HG02571 (cell line): ENCODE results near the gene AQP12B.

Experiments used
- ATAC-seq: cut with Tn5 transposase; IDR thresholded peaks from one replicate; pipeline ENCODE4 v1.9.1; 2021; ENCODE audit warnings: mild to moderate bottlenecking, moderate library complexity; ENCODE audit not compliant: unreplicated experiment

The AQP12B gene

DNA sequence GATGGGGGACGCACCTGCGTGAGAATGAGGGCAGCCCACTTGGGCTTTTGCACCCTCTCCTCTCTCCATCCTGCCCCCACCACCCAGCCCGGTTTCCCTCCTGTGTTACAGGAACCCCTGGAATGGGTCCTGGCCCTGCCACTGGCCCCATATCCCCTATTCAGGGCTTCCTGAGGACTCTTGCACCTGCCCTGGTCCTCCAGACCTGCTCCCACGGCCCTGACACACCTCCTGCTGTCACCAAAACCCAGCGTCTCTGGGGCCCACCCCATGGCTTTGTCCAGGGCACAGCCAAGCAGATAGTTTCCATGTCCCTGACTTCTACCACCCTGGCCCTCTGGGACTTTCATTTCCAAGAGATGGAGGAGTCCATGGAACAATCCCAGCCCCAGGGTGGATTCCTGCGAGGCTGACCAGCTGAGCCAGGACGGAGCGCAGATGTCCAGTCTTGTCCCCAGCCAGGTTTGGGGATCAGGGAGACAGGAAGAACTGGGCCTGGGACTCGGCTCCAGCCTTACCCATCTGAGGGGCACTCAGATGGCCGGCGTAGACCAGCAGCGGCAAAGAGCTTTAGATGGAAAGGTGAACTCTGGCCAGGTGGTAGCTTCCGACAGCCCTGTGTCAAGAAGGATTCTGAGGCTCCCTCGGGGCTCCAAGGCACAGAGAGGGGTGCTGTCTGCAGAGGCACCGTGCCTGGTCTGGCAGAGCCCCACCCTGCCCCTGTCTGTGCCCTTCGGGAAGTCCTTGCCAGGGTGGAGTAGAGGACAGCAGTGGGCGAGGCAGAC is 45.4 kb downstream of the AQP12B start:
- no peak for ATAC-seq

DNA sequence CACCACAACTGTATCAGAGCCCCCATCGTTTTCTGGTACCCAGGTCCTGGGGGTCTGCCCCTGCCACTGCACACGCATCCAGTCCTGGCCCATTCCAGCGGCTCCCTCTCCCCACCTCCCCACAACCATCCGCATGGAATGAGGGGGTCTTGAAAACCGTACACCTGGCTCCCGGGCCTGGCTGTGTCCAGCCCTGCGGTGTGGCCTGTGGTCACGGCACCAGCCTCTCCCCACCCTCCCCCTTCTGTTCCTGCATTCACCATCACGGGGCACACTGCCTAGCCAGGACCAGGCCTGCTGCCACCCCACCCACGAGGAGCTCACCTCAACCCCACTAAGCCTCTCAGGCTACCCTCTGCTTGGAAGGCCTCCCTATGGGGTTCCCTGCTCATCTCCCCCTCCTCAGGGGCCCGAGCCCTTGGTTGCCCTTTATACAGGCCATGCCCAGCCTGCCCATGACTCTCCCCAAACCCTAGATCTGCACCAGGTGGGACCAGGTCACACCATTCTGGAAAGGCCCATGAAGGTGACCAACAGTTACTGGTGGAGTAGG is 46.0 kb downstream of the AQP12B start:
- no peak for ATAC-seq

DNA sequence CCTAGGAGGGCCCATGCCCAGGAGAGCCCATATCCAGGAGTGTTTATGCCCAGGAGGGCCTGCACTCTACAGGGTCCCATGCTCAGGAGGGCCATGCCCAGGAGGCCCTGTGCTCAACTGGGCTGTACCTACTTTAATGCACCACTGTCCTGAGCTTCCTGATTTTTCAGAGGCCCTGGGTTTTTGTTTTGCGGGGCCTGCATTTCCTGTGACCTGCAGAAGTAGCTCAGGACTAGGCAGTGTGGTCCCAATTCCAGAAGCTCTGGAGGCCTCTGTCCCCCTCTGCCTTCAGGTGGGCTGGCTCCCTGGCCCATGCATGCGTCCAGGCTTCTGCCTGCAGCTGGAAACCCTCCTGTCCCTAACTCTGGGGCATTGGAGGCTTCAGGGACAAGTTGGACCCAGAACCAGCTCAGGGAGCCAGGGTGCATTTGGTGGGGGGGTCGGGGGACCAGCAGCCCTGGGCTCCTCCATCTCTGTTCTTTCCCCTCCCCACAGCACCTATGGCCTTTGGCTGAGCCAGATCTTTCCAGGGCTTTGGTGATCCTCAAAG is 46.6 kb downstream of the AQP12B start:
- ATAC-seq = no peak

DNA sequence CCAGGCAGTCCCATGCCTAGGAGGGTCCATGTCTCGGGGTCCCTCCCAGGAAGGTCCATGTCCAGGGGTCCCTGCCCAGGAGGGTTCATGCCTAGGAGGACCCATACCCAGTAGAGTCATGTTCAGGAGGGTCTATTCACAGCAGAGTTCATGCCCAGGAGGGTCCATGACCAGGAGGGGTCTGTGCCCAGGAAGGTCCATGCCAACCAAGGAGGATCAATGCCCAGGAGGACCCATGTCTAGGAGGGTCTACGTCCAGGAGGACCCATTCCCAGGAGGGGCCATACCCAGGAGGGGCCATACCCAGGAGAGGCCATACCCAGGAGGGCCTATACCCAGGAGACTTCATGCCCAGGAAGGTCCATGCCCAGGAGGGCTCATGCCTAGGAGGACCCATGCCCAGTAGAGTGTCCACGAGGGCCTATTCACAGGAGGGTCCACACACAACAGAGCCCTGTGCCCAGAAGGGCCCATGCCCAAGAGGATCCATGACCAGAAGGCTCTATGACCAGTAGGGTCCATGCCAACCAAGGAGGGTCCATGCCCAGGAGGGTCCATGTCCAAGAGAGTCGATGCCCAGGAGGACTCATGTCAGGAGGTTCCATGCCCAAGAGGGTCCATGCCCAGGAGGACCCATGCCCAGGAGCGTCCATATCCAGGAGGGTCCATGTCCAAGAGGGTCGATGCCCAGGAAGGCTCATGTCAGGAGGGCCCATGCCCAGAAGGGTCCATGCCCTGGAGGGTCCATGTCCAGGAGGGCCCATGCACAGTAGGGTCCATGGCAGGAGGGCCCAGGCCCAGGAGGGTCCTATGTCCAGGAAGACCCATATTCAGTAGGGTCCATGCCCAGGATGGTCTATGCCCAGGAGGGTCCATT is 47.3 kb downstream of the AQP12B start:
- no peak for ATAC-seq

DNA sequence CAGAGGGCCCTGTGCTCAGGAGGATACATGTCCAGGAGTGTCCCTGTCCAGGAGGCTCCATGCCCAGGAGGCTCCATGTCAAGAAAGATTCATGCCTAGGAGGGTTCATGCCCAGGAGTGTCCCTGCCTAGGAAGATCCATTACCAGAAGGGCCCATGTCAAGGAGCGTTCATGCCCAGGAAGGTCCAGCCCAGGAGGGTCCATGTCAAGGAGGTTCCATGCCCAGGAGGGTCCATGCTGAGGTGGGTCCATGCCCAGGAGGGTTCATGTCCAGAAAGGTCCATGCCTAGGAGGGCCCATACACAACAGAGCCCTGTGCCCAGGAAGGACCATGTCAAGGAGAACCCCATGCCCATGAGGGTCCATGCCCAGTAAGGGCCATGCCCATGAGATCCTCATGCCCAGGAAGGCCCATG is 50.4 kb downstream of the AQP12B start:
- ATAC-seq = no peak

DNA sequence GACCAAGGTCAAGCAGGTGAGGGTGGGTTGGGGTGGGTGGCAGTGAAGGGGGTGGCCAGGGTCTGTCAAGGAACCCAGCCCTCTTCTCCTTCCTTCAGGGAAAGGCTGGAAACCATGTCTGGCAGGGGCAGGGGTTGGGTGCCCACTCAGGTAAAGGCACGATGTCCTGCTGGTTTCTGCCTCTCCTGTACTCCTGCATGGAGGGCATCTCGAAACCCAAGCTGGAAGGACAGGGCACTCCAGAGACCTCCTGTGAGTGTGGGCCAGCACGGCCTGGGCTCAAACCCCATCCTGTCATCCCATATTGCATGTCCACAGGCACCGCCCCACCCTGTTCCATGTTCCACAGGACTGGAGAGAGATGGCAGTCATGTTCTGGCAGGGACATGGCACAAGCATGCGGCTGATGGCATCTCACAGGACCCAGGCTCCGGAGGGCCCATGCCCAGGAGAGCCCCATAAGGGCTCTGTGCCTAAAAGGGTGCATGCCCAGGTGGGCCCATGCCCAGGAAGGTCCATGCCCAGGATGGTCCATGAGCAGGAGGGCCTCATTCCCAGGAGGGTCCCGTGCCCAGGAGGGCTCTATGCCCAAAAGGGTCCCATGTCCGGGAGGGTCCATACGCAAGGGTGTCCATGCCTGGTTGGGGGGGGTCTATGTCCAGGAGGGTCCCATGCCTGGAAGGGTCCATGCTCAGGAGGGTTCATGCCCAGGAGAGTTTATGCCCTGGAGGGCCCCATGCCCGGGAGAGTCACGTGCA is 51.0 kb downstream of the AQP12B start:
- no peak for ATAC-seq

DNA sequence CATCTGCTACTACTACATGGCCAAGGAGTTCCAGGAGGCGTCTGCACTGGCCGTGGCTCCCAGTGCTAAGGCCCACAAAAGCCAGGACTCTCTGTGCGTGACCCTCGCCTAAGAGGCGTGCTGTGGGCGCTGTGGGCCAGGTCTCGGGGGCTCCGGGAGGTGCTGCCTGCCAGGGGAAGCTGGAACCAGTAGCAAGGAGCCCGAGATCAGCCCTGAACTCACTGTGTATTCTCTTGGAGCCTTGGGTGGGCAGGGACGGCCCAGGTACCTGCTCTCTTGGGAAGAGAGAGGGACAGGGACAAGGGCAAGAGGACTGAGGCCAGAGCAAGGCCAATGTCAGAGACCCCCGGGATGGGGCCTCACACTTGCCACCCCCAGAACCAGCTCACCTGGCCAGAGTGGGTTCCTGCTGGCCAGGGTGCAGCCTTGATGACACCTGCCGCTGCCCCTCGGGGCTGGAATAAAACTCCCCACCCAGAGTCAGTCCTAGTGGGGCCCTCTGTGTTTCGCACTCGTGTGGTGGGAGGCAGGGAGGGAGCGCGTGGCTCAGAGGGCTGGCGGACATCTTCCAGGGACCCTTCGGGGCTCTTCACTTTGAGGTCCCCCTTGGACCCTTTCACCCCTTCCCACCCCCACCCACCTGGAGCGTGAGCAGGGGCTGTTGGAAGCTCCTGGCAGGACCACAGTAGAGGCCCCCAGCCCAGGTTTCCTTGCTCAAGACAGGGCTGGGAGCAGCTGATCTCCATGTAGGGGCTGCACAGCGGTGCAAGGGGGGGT is 51.7 kb downstream of the AQP12B start:
- ATAC-seq = no peak

DNA sequence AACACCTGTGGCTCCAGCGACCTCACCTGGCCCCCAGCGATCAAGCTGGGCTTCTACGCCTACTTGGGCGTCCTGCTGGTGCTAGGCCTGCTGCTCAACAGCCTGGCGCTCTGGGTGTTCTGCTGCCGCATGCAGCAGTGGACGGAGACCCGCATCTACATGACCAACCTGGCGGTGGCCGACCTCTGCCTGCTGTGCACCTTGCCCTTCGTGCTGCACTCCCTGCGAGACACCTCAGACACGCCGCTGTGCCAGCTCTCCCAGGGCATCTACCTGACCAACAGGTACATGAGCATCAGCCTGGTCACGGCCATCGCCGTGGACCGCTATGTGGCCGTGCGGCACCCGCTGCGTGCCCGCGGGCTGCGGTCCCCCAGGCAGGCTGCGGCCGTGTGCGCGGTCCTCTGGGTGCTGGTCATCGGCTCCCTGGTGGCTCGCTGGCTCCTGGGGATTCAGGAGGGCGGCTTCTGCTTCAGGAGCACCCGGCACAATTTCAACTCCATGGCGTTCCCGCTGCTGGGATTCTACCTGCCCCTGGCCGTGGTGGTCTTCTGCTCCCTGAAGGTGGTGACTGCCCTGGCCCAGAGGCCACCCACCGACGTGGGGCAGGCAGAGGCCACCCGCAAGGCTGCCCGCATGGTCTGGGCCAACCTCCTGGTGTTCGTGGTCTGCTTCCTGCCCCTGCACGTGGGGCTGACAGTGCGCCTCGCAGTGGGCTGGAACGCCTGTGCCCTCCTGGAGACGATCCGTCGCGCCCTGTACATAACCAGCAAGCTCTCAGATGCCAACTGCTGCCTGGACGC is 52.5 kb downstream of the AQP12B start:
- ATAC-seq = no peak

DNA sequence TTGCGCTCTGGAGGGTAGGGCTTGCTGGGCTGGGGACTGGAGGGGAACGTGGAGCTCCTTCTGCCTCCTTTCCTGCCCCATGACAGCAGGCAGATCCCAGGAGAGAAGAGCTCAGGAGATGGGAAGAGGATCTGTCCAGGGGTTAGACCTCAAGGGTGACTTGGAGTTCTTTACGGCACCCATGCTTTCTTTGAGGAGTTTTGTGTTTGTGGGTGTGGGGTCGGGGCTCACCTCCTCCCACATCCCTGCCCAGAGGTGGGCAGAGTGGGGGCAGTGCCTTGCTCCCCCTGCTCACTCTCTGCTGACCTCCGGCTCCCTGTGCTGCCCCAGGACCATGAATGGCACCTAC is 53.1 kb downstream of the AQP12B start:
- no peak for ATAC-seq

DNA sequence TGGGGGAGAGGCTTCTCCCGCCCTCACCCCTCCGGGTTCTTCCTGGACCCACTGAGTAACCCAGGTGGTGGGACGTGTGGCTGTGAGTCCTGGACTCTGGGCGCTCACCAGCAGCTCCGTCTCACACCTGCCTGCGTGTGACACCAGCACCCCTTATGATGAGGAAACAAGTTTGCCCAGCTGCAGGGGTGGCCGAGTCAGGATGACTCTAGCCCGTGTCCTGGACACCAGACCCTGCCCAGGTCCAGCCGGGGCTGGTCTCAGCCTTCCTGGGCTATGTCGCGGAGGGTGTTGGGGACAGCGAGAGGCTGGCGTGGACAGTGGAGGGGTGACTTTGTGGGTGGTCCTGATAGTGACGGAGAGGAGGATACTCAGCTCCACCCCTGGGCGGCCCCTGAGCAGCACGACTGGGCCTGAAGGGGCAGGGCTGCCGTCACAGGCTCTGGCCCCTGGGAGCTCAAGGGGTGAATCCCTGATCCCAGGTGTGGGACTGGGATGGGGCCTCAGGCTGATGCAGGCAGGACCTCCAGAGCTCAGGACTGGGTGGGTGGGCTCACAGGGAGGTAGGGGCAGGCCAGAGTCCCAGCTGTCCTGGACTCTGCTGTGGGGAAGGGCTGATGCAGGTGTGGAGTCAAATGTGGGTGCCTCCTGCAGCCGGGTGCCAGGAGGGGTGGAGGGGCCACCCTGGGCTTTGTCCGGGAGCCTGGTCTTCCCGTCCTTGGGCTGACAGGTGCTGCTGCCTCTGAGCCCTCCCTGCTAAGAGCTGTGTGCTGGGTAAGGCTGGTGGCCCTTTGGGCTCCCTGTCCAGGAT is 53.7 kb downstream of the AQP12B start:
- ATAC-seq = no peak

DNA sequence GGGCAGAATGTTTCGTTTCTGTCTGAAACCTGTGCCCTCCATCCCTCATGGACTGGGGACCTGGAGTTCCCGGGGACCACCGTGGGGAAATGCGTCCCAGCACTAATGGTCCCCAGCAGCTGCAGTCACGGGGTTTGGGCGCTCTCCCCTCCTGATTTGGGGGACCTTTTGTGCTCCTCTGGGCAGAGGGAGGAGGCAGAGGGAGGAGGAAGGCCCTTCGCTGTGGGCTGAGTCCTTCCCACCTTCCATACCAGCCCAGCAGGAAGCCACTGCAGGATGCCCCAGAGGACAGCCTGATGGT is 54.2 kb downstream of the AQP12B start:
- no peak for ATAC-seq

DNA sequence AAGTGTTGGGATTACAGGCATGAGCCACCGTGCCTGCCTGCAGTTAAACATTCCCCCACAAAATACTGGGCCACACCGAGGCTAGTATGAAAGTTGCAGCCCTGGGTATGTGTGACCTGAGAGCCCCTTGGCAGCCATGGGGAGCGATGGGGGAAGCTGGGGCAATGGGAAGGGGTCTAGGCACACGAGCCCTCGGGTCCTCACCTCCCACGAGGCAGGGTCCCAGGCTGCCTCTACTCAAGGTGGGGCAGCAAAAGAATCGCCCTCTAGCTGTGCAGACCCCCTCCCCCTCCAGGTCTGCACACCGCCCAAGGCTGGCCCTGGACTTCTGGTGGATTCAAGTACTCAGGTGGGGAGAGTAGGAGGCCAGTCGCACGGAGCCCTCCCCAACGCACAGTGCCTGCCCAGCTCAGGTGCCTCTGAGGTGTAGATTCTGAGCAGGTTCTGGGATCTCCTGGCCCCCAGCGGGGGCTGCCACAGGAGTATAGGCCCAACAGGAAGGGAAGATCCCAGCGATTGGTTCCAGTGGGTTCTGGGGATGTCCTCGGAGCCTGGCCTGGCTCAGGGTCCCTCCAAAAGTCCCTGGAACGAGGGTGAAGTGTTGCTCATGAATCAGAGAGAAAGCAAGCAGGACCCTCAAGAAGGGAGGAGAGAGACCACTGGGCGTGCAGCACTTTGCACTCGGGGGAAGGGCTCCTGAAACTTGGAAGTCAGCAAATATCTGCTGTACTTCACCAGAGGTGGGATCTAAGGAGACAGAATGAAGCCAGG is 54.8 kb downstream of the AQP12B start:
- no peak for ATAC-seq

DNA sequence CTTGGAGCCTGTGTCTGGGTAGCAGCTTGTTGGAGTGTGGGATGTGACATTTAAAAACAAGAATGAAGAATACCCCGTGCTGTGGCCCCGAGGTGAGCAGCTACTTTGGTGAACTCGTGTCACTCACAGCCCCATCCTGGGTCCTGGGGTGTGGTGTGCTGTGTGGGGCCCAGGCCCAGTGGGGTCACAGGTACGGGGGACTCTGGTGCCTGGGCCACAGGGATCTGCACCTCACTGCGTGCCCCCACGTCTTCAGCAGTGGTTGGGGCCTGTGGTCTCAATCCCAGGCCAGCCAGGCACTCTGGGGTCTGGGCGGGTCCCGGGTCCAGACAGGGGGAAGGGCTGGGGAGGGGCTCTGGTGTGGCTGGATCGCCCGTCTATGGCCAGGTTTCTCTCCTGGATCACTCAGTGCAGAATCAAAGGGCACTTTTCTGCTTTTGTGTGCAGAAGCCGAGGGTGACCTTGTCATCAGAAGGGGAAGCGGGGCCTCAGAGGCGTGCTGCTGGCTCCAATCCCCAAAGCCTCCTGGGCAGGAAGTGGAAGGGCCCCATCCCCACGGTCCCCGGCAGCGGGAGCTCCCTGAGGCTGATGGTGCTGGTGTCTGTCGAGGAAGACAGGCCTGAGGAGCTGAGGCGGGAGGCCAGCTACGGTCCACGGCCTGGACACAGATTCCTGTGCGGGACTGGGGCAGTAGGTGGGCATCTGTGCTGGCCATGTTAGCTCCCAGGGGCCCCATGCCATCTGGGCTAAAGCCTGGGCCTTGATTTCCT is 56.0 kb downstream of the AQP12B start:
- ATAC-seq = no peak
